H54 (cell line): ENCODE results near the gene LRP2.

Experiments
- DNase-seq: peaks from one replicate; pipeline ENCODE4 v3.0.0; 2011; ENCODE audit warnings: low spot score, mixed read lengths; ENCODE audit not compliant: insufficient read length
- FAIRE-seq: peaks from 3 replicates; lab custom pipeline; 2011; peaks lifted over from hg19 to GRCh38; lab: Jason Lieb, UNC
- POLR2A ChIP-seq: IDR thresholded peaks from 2 replicates; pipeline ENCODE4 v1.6.1; 2011; ENCODE audit warnings: low read depth, mild to moderate bottlenecking, low read length

The LRP2 gene

GRCh38 chr2:169260846-169261642 lies 101.3 kb downstream of the LRP2 start:
- no peak for DNase-seq
- TF ChIP-seq POLR2A = no peak
- no peak for FAIRE-seq

- DNase-seq (no peak), FAIRE-seq (no peak)
- TF ChIP-seq POLR2A = no peak
Measured at GRCh38 chr2:169260246-169260645, 102.1 kb downstream of the LRP2 start.

- no peak for TF ChIP-seq POLR2A
- FAIRE-seq (no peak), DNase-seq (no peak)
Measured at GRCh38 chr2:169259402-169259801, 102.9 kb downstream of the LRP2 start.

GRCh38 chr2:169258045-169258601 lies 104.2 kb downstream of the LRP2 start:
- DNase-seq (no peak), FAIRE-seq (no peak)
- TF ChIP-seq POLR2A = no peak

GRCh38 chr2:169254774-169255173 lies 107.6 kb downstream of the LRP2 start:
- DNase-seq = no peak
- no peak for FAIRE-seq
- TF ChIP-seq POLR2A = no peak

GRCh38 chr2:169247211-169247610 lies 115.1 kb downstream of the LRP2 start:
- FAIRE-seq (no peak), DNase-seq (no peak)
- no peak for TF ChIP-seq POLR2A

- FAIRE-seq = no peak
- DNase-seq = no peak
- TF ChIP-seq POLR2A = no peak
Measured at GRCh38 chr2:169240405-169240804, 121.9 kb downstream of the LRP2 start.

- TF ChIP-seq POLR2A = no peak
- DNase-seq (no peak), FAIRE-seq (no peak)
Measured at GRCh38 chr2:169237939-169238338, 124.4 kb downstream of the LRP2 start.

- DNase-seq (no peak), FAIRE-seq (no peak)
- TF ChIP-seq POLR2A = no peak
Measured at GRCh38 chr2:169237286-169237685, 125.0 kb downstream of the LRP2 start.

- no peak for DNase-seq
- no peak for TF ChIP-seq POLR2A
- FAIRE-seq = no peak
Measured at GRCh38 chr2:169232551-169233154, 129.7 kb downstream of the LRP2 start.

- no peak for DNase-seq
- no peak for FAIRE-seq
- TF ChIP-seq POLR2A = no peak
Measured at GRCh38 chr2:169230204-169230603, 132.1 kb downstream of the LRP2 start.

GRCh38 chr2:169229590-169229989 lies 132.7 kb downstream of the LRP2 start:
- no peak for TF ChIP-seq POLR2A
- DNase-seq (no peak), FAIRE-seq (no peak)

- no peak for FAIRE-seq
- DNase-seq = no peak
- TF ChIP-seq POLR2A = no peak
Measured at GRCh38 chr2:169225906-169226305, 136.4 kb downstream of the LRP2 start.

- DNase-seq = no peak
- TF ChIP-seq POLR2A = no peak
- FAIRE-seq = no peak
Measured at GRCh38 chr2:169225233-169225750, 137.0 kb downstream of the LRP2 start.
